M059J (cell line): ENCODE data around the gene SLC1A2. TPM values are rescaled to one million over a fixed set of nuclear protein-coding genes. Genes with fewer than 3 reads are reported as not detected.

Experiments
- DNase-seq: peaks from one replicate; pipeline ENCODE4 v3.0.0-alpha.2; 2012; ENCODE audit warnings: low read depth
- total RNA-seq: library from RNA; depleted of rRNA; stranded (reverse); fragments of >200 nt; shearing (Covaris generic); gene quantifications from 2 replicates; pipeline ENCODE4 v1.2.3, GENCODE V29; 2014

Gene SLC1A2
- total RNA-seq, 1 experiment from 2014 or later = 0.59 TPM

DNA sequence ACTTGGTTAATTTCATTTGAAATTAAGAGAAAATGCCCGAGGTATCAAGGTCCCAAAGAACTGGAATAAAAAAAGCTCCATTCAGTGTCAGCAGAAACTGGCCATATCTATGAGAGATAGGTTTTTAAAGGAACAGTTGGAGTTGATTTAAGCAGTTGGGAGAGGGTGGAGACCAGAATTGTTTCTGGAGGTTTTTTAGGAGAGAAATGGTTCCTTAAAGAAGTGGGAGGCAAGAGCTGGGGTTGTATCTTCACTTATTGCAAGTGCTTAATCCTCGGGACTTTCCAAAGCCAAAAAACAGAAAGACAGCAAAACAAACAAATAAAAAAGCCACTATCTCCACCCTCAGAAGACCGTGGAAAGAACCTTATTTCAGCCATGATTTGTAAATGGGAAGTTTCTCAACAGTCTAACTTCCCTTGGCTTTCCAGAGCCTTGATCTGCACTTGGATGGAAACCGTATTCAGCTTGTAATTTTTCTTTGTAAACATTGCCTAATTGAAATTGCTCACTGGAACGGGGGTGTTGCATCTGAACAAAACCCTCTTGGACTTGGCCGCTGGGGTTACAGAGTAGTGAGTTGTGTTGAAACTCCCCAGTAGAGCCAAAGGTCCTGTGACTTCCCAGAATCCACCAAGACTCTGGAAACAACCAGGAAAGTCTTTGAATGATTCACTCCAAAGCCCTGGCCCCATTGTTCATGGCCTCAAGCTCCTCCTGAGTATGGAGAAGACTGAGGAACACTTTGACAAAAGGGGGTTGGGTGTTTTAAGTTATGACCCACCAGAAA lies 115.6 kb downstream of the SLC1A2 start:
- DNase-seq = peak; percentile 77

GRCh38 chr11:35302398-35302797 lies 117.0 kb downstream of the SLC1A2 start:
- DNase-seq = peak; percentile 59

- no peak for DNase-seq
Measured at GRCh38 chr11:35298369-35298768, 121.0 kb downstream of the SLC1A2 start.

DNA sequence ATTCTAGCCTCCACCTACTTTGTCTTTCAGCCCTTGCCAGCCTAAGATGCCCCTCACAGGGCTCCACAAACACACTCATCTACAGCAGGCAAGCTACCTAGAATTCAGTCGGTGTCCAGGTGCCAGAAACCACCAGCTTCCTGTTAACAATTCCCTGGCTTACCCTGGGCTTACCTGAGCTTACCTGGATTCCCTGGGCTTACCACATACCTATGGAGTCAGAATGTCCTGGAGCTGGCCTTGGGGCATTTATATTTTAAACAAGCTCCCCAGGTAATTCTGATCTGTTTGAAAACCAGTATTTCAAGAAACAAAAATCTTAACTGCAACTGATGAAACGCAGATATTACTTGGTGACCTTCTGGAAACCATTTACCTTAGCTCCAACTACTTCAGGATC lies 123.6 kb downstream of the SLC1A2 start:
- no peak for DNase-seq

- DNase-seq = no peak
Measured at GRCh38 chr11:35293699-35294098, 125.7 kb downstream of the SLC1A2 start.

GRCh38 chr11:35293035-35293434 lies 126.3 kb downstream of the SLC1A2 start:
- no peak for DNase-seq

DNA sequence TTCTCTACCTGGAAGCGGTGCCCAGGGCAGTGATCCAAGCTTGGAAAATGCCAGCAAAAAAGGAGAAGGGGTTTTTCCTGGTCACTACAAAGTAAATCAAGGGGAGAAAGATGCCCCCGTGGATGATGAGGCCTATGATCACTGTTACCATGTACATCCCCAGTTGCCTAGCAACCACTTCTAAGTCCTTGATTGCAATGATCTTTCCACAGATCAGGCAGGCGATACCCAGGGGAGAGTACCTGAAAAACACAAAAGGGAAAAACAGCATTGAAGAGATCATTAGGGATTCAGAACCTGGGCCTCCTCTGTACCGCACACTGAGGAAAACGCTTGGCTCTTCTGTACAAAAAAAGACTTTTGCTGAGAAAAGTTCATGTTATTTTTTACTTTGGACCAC lies 127.1 kb downstream of the SLC1A2 start:
- peak; percentile 34 for DNase-seq

GRCh38 chr11:35290876-35291275 lies 128.5 kb downstream of the SLC1A2 start:
- no peak for DNase-seq

- DNase-seq = peak; percentile 58
Measured at GRCh38 chr11:35289821-35290220, 129.5 kb downstream of the SLC1A2 start.

GRCh38 chr11:35288817-35289541 lies 130.4 kb downstream of the SLC1A2 start:
- peak; percentile 93 for DNase-seq

DNA sequence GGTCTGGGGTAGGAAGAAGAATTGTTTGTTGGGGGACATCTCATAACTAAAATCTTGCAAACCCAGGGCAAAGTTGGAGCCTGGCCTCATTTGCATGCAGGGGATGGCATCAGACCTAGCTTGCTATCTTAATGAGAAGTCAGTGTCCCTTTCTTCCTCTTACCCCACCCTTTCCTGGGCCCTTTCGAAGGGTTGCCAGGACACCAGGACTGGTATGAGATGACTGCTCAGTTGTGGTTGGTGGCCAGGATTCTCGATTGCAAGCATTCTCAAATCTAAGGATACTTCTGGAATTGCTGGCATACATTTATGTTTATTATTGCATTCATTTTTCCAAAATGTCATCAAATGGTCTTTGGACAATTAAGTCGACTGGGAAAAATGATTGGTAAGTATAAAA lies 131.0 kb downstream of the SLC1A2 start:
- DNase-seq = peak; percentile 56

DNA sequence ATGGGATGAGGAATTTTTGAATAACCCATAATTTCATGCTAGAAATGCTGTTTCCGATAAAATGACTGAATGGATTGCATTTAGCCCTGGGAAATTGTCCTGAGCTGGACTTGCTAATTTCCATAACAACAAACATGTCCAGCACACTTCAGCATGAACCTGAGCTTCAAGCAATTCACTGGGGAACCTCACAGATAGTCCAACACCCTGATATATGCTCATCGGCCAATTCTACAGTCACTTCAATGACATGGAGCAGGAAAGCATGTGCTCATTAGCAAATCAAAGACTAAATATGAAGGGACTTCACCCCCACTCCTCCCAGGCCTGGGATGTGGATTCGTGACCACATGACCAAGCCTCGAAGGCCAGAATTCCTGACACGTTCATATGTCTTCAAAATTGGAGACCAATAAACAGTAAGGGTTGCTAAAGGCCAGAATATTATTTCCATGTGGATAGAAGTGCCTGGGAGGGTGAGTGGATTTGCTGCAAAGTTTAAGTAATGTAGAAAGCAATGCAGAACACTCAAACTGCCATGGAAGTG lies 131.9 kb downstream of the SLC1A2 start:
- DNase-seq = no peak

- no peak for DNase-seq
Measured at GRCh38 chr11:35286126-35286525, 133.2 kb downstream of the SLC1A2 start.

DNA sequence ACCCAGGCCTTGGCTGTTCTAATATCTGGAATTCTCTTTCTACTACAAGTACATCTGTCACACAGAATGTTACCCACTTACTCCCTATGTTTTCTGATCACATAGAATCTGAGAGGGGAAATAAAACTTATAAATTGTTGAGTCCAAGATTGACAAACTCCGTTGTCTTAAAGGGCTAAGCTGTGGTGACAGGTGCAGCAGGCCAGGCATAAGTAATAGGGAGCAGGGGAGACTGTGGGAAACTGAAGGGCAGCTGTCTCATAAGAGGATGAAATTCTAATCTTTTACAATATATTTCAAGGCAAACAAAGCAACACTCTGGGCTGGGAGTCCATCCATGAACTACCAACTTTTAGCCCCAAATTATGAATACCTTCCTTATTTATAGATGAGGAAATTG lies 133.9 kb downstream of the SLC1A2 start:
- DNase-seq = no peak

- peak; percentile 84 for DNase-seq
Measured at GRCh38 chr11:35282221-35282882, 137.0 kb downstream of the SLC1A2 start.

- no peak for DNase-seq
Measured at GRCh38 chr11:35281169-35281688, 138.1 kb downstream of the SLC1A2 start.

DNA sequence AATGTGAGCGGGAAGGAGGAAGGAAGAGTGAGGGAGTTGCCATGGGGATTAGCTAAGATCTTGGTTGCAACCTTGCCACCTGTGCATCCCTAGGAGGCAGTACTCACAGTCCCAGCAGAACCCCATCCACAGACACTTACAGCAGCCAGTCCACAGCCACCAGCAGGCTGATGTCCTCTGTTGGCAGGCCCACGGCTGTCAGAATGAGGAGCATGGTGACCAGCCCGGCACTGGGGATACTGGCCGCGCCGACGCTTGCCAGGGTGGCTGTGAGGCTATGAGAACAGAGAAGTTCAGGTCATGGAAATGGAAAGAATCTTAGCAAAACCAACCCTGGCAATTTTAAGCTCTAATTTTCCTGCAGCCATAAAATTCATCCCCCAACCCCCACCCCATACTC lies 138.6 kb downstream of the SLC1A2 start:
- DNase-seq = no peak

GRCh38 chr11:35277827-35278226 lies 141.5 kb downstream of the SLC1A2 start:
- no peak for DNase-seq

DNA sequence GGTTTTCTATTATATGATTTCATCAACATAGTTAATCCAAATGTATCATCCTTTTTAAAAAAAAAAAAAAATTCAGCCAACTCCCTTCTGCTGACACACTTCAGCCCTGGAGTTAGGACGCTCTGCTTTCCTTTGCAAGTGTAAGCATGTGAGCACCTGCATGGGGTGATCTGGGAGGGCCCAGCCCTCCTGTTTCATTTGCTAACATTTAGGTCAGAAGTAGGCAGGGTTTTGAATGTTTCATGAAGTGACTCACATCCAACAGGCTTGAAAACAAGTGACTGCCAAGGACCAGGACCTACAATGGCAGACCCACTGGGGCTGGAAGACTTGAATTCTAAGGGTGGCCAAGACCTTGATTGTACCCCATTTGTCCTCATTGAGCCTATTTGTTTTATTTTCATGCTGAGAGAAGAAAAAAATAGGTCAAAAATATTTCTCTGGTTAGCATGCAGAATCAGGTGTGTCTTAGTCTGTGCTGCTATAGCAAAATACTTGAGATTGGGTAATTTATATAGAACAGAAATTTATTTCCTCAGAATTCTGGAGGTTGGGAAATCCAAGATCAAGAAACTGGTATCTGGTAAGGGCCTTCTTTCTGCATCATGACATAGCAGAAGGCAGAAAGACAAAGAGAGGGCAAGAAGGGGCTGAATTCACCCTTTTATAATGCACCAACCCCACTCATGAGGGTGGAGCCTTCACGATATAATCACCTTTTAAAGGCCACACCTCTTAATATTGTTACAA lies 142.8 kb downstream of the SLC1A2 start:
- peak; percentile 76 for DNase-seq

- peak; percentile 37 for DNase-seq
Measured at GRCh38 chr11:35275786-35276170, 143.6 kb downstream of the SLC1A2 start.
